ENCODE measurements around the gene SUSD1. TPM values are rescaled to one million over a fixed set of nuclear protein-coding genes. Genes with fewer than 3 reads are reported as not detected.

SUSD1 gene
- total and polyA plus RNA-seq, 8 donors: 2.6 to 14.8 (median 4.4) TPM

- intact Hi-C loops (cut with DNase I): no loop called here
- ATAC-seq (no peak), DNase-seq (no peak), FAIRE-seq (no peak)
- no peak overlapping the region for H3K27ac ChIP-seq
- no peaks in the 10 kb centered on the region for H3K36me3 ChIP-seq
- no peaks in the 10 kb centered on the region for H3K9me3 ChIP-seq
- H3K4me1 ChIP-seq: peaks cover 18 to 27% (median 24%) of the 10 kb centered on the region in 3 donors
- TF ChIP-seq CTCF (IDR thresholded peaks at IDR 0.05): no peak
- WGBS, 2 donors: 92 to 95% methylated on average over 4 of the region's 4 CpGs
- no peak overlapping the region for H3K4me3 ChIP-seq
- H3K27me3 ChIP-seq: no peaks in the 10 kb centered on the region
These were observed 53.5 kb downstream of the SUSD1 start for GRCh38 chr9:112121633-112122032.

- FAIRE-seq: no peak
- H3K27ac ChIP-seq: peak overlapping the region in 3 of 4 donors; percentile 68 to 89 (median 86)
- WGBS, 2 donors: 82 to 89% methylated on average over 2 of the region's 2 CpGs
These were observed 54.6 kb downstream of the SUSD1 start for GRCh38 chr9:112120439-112120925.

GRCh38 chr9:112120030-112120341, 55.1 kb downstream of the SUSD1 start:
- H3K27ac ChIP-seq: peak overlapping the region; percentile 44 to 89 (median 77)
- H3K4me3 ChIP-seq: no peak overlapping the region
- no peak for DNase-seq
- ATAC-seq: peak in 1 of 4 donors; percentile 1
- no peak for TF ChIP-seq CTCF (IDR thresholded peaks at IDR 0.05)
- intact Hi-C loops (cut with DNase I): no loop called here
- H3K4me1 ChIP-seq: peaks cover 18 to 27% (median 24%) of the 10 kb centered on the region in 3 donors
- H3K9me3 ChIP-seq: no peaks in the 10 kb centered on the region
- no peaks in the 10 kb centered on the region for H3K36me3 ChIP-seq
- FAIRE-seq: no peak
- WGBS, 2 donors: 70 to 75% methylated on average over 6 of the region's 6 CpGs
- H3K27me3 ChIP-seq: no peaks in the 10 kb centered on the region

More at GRCh38 chr9:112120439-112120925, 54.6 kb downstream of the SUSD1 start:
- ATAC-seq (peak in 3 of 4 donors; percentile 4 to 28 (median 10)), DNase-seq (no peak)
- Histone ChIP-seq H3K9me3 (no peaks in the 10 kb centered on the region), H3K36me3 (no peaks in the 10 kb centered on the region), H3K4me3 (no peak overlapping the region), H3K4me1 (peaks cover 18 to 27% (median 24%) of the 10 kb centered on the region in 3 donors), H3K27me3 (no peaks in the 10 kb centered on the region)
- intact Hi-C loops (cut with DNase I): no loop called here
- TF ChIP-seq CTCF (IDR thresholded peaks at IDR 0.05): no peak

- WGBS, 2 donors: 15 to 19% methylated on average over 10 of the region's 10 CpGs
- DNase-seq (peak in 5 of 6 donors; percentile 59 to 86 (median 79)), FAIRE-seq (peak; percentile 34), ATAC-seq (peak; percentile 93 to 96 (median 94))
- H3K27ac ChIP-seq: peak overlapping the region; percentile 44 to 89 (median 77)
- H3K4me3 ChIP-seq: peak overlapping the region in 2 of 4 donors; percentile 9 to 13
- no peaks in the 10 kb centered on the region for H3K27me3 ChIP-seq
- intact Hi-C loops (cut with DNase I): loop anchor here in 1 of 3 donors (10.0 kb wide), 2 partner anchors 245 to 555 kb away; no protein-coding TSS in a partner anchor
- TF ChIP-seq CTCF (IDR thresholded peaks at IDR 0.05): no peak
- no peaks in the 10 kb centered on the region for H3K36me3 ChIP-seq
- no peaks in the 10 kb centered on the region for H3K9me3 ChIP-seq
- H3K4me1 ChIP-seq: peaks cover 18 to 24% (median 23%) of the 10 kb centered on the region in 3 donors
These were observed 55.7 kb downstream of the SUSD1 start for GRCh38 chr9:112119225-112120029.
